K562 (cell line): ENCODE results near the gene ILKAP.

Source experiments
- EZH2 ChIP-seq: IDR thresholded peaks from 2 replicates; pipeline ENCODE4 v1.6.1; 2012; ENCODE audit warnings: low read depth, mild to moderate bottlenecking, inconsistent platforms, low read length, borderline replicate concordance
- POLR2AphosphoS5 ChIP-seq: IDR thresholded peaks from 2 replicates; pipeline ENCODE4 v1.6.1; 2011; ENCODE audit warnings: mild to moderate bottlenecking, low read depth, low read length, moderate library complexity; ENCODE audit not compliant: control insufficient read depth, insufficient read depth
- RAD21 ChIP-seq, 2 experiments: fragments of 250-450 bp in 1 of 2; fragments of 450-650 bp in 1 of 2; sonication (Bioruptor Pico) in 1 of 2; formaldehyde crosslinking in 1 of 2; IDR thresholded peaks in 1 of 2; conservative IDR thresholded peaks in 1 of 2; 2 replicates each; pipeline versions ENCODE4 v1.4.0 to v1.8.0; 2020 to 2022; ENCODE audit warnings: mild to moderate bottlenecking in 2 of 2, moderate library complexity in 1 of 2
- SIN3B ChIP-seq: fragments of 450-650 bp; IDR thresholded peaks from 2 replicates; pipeline ENCODE4 v1.6.1; 2017; ENCODE audit warnings: low read depth, mild to moderate bottlenecking, moderate library complexity
- TF ChIP-seq, protein P1 (sequence below), 3 experiments: IDR thresholded peaks in 2 of 3; conservative IDR thresholded peaks in 1 of 3; 2 replicates each; pipeline ENCODE4 v1.5.1; 2011 to 2012; ENCODE audit warnings: low read length in 3 of 3, mild to moderate bottlenecking in 3 of 3, control low read depth in 2 of 3, improper control_type of control experiment in 1 of 3, inconsistent platforms in 1 of 3, low read depth in 1 of 3, mixed read lengths in 1 of 3, moderate library complexity in 1 of 3; ENCODE audit not compliant: insufficient read depth in 2 of 3

DNA sequence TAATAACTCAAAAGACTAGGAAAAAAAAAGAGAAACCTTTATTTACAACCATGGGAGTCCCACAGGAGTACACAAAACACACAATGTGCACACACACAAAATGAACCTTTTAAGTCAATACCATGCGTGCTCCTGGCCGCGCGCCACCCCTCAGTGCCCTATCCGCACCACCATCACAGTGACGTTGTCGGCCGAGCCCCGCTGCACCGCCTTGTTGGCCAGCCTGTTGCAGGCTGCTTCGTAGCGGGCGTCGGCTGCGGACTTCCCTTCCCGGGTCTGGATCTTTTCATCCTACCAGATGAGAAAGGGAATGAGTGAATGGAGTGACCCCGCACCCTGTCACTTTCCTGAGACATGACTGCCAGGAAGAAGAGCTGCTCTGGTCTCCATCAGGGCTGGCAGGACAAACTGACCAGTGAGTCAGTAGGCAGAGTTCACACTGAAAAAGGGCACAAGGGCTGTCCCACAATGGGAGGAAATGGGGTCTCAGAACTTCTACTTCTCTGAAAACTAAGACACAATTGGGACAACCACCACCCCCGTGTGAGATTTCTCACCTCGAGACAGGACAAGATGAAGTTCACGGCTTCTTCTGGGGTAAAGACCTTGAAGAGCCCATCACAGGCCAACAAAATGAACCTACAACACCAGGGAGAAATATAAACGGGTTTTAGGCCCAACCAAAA lies 33.0 kb downstream of the ILKAP start:
- no peak for TF ChIP-seq SIN3B
- no peak for TF ChIP-seq RAD21 (CRISPR knock-in tag; conservative IDR thresholded peaks at IDR 0.05 in 1 of 2, IDR thresholded peaks at IDR 0.05 in 1 of 2)
- TF ChIP-seq, protein P1, sequence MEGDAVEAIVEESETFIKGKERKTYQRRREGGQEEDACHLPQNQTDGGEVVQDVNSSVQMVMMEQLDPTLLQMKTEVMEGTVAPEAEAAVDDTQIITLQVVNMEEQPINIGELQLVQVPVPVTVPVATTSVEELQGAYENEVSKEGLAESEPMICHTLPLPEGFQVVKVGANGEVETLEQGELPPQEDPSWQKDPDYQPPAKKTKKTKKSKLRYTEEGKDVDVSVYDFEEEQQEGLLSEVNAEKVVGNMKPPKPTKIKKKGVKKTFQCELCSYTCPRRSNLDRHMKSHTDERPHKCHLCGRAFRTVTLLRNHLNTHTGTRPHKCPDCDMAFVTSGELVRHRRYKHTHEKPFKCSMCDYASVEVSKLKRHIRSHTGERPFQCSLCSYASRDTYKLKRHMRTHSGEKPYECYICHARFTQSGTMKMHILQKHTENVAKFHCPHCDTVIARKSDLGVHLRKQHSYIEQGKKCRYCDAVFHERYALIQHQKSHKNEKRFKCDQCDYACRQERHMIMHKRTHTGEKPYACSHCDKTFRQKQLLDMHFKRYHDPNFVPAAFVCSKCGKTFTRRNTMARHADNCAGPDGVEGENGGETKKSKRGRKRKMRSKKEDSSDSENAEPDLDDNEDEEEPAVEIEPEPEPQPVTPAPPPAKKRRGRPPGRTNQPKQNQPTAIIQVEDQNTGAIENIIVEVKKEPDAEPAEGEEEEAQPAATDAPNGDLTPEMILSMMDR (IDR thresholded peaks at IDR 0.05 in 2 of 3, conservative IDR thresholded peaks at IDR 0.05 in 1 of 3; ENCODE audit: insufficient read depth in 2 of 3, low read depth in 1 of 3, low read length in 3 of 3): no peak
- TF ChIP-seq POLR2AphosphoS5: no peak
- no peak for TF ChIP-seq EZH2
